Stimulated activated CD4-positive, alpha-beta T cell treated with anti-CD3 and anti-CD28 coated beads, Interleukin-12 subunit alpha, Interleukin-12 subunit beta, amount 100 ng/mL, for 24 hours (primary cell): ENCODE results near the gene SEC14L1.

Experiments used
- DNase-seq, 2 experiments: peaks; one replicate each; pipeline ENCODE4 v3.0.0-alpha.2; 2020; ENCODE audit warnings: low read depth in 2 of 2

Gene SEC14L1

GRCh38 chr17:77264617-77265230, 124.0 kb downstream of the SEC14L1 start:
- no peak for DNase-seq

GRCh38 chr17:77266213-77266612, 125.4 kb downstream of the SEC14L1 start:
- no peak for DNase-seq
